Retinal pigment epithelial cell (primary cell): ENCODE data around the gene NUTM2A.
"Not testable (repeated sequence)": the region's sequence is repeated elsewhere in the genome, so short reads cannot be mapped to it uniquely, and the experiment has no call there.

Experiments used
- DNase-seq: peaks from one replicate; pipeline ENCODE4 v3.0.0-alpha.2; 2010; ENCODE audit warnings: low read depth
- H3K4me3 ChIP-seq: 2 replicates; pipeline ENCODE4 v1.5.1; 2011; ENCODE audit warnings: mild to moderate bottlenecking, low read length, control low read depth, moderate library complexity

Gene NUTM2A

DNA sequence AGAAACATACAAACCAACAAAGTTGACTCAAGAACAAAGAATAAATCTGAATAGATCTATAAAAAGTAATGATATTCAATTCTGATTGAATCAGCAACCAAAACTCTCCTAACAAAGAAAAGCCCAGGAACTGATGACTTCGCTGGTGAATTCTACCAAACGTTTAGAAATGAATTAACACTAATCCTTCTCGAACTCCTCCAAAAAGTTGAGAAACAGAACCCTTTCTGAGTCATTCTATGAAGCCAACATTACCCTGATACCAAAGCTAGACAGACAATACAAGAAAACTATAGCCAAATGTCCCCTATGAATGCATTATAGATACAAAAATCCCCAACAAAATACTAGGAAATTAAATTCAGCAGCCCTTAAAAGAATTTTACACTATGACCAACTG, 16.9 kb downstream of the NUTM2A start:
- H3K4me3 ChIP-seq, DNase-seq: not testable (repeated sequence)

DNA sequence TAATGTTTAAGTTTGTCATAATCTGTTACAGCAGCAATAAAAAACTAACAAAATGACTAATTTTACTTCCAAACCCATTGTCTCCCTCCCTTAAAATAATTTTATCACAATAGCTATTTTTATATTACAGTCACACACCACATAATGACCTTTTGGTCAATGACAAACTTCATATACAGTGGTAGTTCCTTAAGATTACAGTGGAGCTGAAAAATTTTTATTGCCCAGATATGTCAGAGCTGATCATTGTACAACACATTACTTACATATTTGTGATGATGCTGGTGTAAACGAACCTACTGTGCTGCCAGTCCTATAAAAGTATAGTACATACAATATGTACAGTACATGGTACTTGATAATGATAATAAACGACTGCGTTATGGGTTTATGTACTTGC, 22.1 kb downstream of the NUTM2A start:
- not testable (repeated sequence) for H3K4me3 ChIP-seq, DNase-seq

DNA sequence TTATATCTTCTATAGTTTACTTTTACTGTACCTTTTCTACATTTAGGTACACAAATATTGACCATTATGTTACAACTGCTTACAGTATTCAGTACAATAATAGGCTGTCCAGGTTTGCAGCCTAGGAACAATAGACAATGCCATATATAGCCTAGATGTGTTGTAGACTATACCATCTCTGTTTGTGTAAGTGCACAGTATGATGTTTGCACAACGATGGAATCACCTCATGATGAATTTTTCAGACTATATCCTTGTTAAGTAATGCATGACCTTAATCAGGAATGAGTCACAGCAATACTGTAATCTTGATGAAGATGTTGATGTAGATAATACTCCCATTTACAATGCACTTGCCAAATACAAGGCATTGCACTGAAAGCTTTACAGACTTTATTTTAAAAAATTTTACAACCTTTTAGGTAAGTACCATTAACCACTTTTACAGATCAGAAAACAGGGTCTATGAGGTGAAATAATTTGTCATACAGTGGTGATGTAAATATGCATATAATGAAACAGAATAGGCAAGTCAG, 23.6 kb downstream of the NUTM2A start:
- DNase-seq, result peak; percentile 0
- not testable (repeated sequence) for H3K4me3 ChIP-seq

DNA sequence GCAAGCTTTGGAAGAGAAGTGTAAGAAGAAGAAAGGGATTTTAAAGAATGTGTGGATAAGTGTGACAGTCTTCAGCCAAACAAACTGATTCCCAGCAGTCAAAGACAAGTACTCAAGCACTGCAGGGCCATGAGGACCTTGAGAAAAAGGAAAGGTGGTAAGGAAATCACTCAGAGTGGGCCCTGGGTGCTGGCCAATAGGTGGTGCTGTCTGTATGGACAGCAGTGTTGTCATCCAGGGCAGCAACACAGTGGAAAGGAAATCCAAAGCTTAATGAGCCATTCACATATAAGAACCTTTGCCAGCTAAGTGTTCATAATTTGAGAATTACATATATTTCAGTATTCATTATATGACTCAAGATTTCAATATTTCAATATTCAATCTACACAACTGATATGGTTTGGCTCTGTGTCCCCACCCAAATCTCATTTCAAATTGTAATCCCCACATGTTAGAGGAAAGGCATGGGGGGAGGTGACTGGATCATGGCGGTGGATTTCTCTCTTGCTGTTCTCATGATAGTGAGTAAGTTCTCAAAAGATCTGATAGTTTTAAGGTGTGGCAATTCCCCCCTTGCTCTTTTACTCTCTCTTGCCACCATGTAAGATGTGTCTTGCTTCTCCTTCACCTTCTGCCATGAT, 55.6 kb downstream of the NUTM2A start:
- DNase-seq, H3K4me3 ChIP-seq: not testable (repeated sequence)
